Measurements from ENCODE around the gene PITRM1. TPM values are rescaled to one million over a fixed set of nuclear protein-coding genes. Genes with fewer than 3 reads are reported as not detected.

Gene PITRM1
- total RNA-seq, 2 experiments from 2014 or later: 34.6 to 40.3 TPM

- no peak overlapping the region for H3K4me3 ChIP-seq (ENCODE audit: low read depth, low read length, poor library complexity, severe bottlenecking)
- no peaks in the 10 kb centered on the region for H3K79me2 ChIP-seq (ENCODE audit: insufficient read depth, low read depth, low read length)
- H3K27ac ChIP-seq (ENCODE audit: low read depth, low read length, poor library complexity, severe bottlenecking): no peak overlapping the region
- H3K9me2 ChIP-seq (ENCODE audit: insufficient read depth, low read length): no peaks in the 10 kb centered on the region
- no peaks in the 10 kb centered on the region for H3K4me1 ChIP-seq (ENCODE audit: insufficient read depth, low read length, poor library complexity, severe bottlenecking)
- ChIA-PET CTCF (ENCODE audit: unreplicated experiment) (no interaction called here), POLR2A (no interaction called here)
- no peak for DNase-seq (ENCODE audit: low spot score)
- no TSS peak for BruUV-seq (replicated peaks)
- H3K9me3 ChIP-seq (ENCODE audit: low read length): no peaks in the 10 kb centered on the region
- H2AFZ ChIP-seq (ENCODE audit: low read length): no peak overlapping the region
- TF ChIP-seq CTCF (conservative IDR thresholded peaks at IDR 0.05; ENCODE audit: low read length) (no peak), EZH2phosphoT487 (IDR thresholded peaks at IDR 0.05; ENCODE audit: borderline replicate concordance, low read depth, low read length) (no peak)
- intact Hi-C loops (cut with micrococcal nuclease; ENCODE audit: unreplicated experiment): no loop called here
- H3K4me2 ChIP-seq (ENCODE audit: low read length): no peak overlapping the region
- no peaks in the 10 kb centered on the region for H4K20me1 ChIP-seq (ENCODE audit: insufficient read depth, low read length)
- no peaks in the 10 kb centered on the region for H3K36me3 ChIP-seq (ENCODE audit: insufficient read depth, low read length)
These were observed 30.6 kb upstream of the PITRM1 start for GRCh38 chr10:3203016-3203811.

GRCh38 chr10:3201796-3202195 lies 29.2 kb upstream of the PITRM1 start:
- TF ChIP-seq EZH2phosphoT487 (IDR thresholded peaks at IDR 0.05; ENCODE audit: borderline replicate concordance, low read depth, low read length) (no peak), CTCF (conservative IDR thresholded peaks at IDR 0.05; ENCODE audit: low read length) (no peak)
- no TSS peak for BruUV-seq (replicated peaks)

DNA sequence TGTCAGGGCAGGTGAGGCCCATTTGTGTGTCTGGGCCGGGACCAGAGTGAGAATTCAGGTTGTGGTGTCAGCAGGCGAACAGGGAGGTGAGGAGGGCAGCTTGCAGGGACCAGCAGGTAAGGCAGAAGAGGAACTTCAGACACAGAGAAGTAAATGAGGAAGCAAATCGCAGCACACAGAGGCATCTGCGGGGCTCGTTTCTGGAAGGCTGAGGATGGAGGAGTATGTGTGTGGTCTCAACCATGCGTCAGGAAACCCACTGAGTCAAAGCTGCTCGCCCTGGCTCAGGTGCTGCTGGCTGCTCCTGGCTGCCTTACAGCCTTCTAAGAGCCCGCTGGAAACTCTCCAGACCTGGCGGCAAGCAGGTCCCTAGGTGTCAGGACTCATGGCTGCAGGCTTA lies 26.9 kb upstream of the PITRM1 start:
- Histone ChIP-seq H3K4me2 (ENCODE audit: low read length) (no peak overlapping the region), H3K4me1 (ENCODE audit: insufficient read depth, low read length, poor library complexity, severe bottlenecking) (no peaks in the 10 kb centered on the region), H3K79me2 (ENCODE audit: insufficient read depth, low read depth, low read length) (no peaks in the 10 kb centered on the region), H3K4me3 (ENCODE audit: low read depth, low read length, poor library complexity, severe bottlenecking) (no peak overlapping the region), H3K36me3 (ENCODE audit: insufficient read depth, low read length) (no peaks in the 10 kb centered on the region), H3K9me2 (ENCODE audit: insufficient read depth, low read length) (no peaks in the 10 kb centered on the region), H3K9me3 (ENCODE audit: low read length) (no peaks in the 10 kb centered on the region), H3K27ac (ENCODE audit: low read depth, low read length, poor library complexity, severe bottlenecking) (no peak overlapping the region), H4K20me1 (ENCODE audit: insufficient read depth, low read length) (no peaks in the 10 kb centered on the region), H2AFZ (ENCODE audit: low read length) (no peak overlapping the region)
- intact Hi-C loops (cut with micrococcal nuclease; ENCODE audit: unreplicated experiment): no loop called here
- BruUV-seq (replicated peaks): no TSS peak
- ChIA-PET POLR2A (interaction anchor here (0.5 kb wide), 1 partner anchor 59 kb away, joined by 4 read pairs; no protein-coding TSS in a partner anchor), CTCF (ENCODE audit: unreplicated experiment) (no interaction called here)
- DNase-seq (ENCODE audit: low spot score): no peak
- TF ChIP-seq EZH2phosphoT487 (IDR thresholded peaks at IDR 0.05; ENCODE audit: borderline replicate concordance, low read depth, low read length) (no peak), CTCF (conservative IDR thresholded peaks at IDR 0.05; ENCODE audit: low read length) (no peak)

More at GRCh38 chr10:3201796-3202195, 29.2 kb upstream of the PITRM1 start:
- ChIA-PET CTCF (ENCODE audit: unreplicated experiment) (no interaction called here), POLR2A (no interaction called here)
- Histone ChIP-seq H3K9me2 (ENCODE audit: insufficient read depth, low read length) (no peaks in the 10 kb centered on the region), H3K4me1 (ENCODE audit: insufficient read depth, low read length, poor library complexity, severe bottlenecking) (no peaks in the 10 kb centered on the region), H3K9me3 (ENCODE audit: low read length) (no peaks in the 10 kb centered on the region), H4K20me1 (ENCODE audit: insufficient read depth, low read length) (no peaks in the 10 kb centered on the region), H3K79me2 (ENCODE audit: insufficient read depth, low read depth, low read length) (no peaks in the 10 kb centered on the region), H2AFZ (ENCODE audit: low read length) (no peak overlapping the region), H3K36me3 (ENCODE audit: insufficient read depth, low read length) (no peaks in the 10 kb centered on the region), H3K4me3 (ENCODE audit: low read depth, low read length, poor library complexity, severe bottlenecking) (no peak overlapping the region), H3K4me2 (ENCODE audit: low read length) (no peak overlapping the region), H3K27ac (ENCODE audit: low read depth, low read length, poor library complexity, severe bottlenecking) (no peak overlapping the region)
- intact Hi-C loops (cut with micrococcal nuclease; ENCODE audit: unreplicated experiment): no loop called here
- DNase-seq (ENCODE audit: low spot score): no peak
